ENCODE results near the gene DYNLT1. TPM values are rescaled to one million over a fixed set of nuclear protein-coding genes. Genes with fewer than 3 reads are reported as not detected.

DYNLT1 gene
- total and polyA plus RNA-seq, 2 of the 4 experiments (the other 2 are of a cell fraction) = 235 to 349 TPM

GRCh38 chr6:158668707-158669103 lies 24.2 kb upstream of the DYNLT1 start:
- Histone ChIP-seq H2BK15ac (ENCODE audit: low read depth, low read length) (no peak overlapping the region), H3K4me2 (ENCODE audit: low read depth, low read length) (no peak overlapping the region), H3K27me3 (ENCODE audit: control insufficient read depth, insufficient read depth, low read length) (no peaks in the 10 kb centered on the region), H3K9me3 (ENCODE audit: control insufficient read depth, insufficient read depth, low read length) (no peaks in the 10 kb centered on the region), H2AFZ (replicated peaks; ENCODE audit: low read length, poor library complexity) (no peak overlapping the region), H3K9ac (ENCODE audit: low read depth, low read length) (no peak overlapping the region), H3K4ac (ENCODE audit: low read depth, low read length) (no peak overlapping the region), H4K5ac (ENCODE audit: low read depth, low read length) (no peak overlapping the region), H3K36me3 (ENCODE audit: control insufficient read depth, insufficient read depth, low read length) (no peaks in the 10 kb centered on the region), H3K79me1 (ENCODE audit: low read depth in 1 of 2, low read length in 2 of 2) (no peaks in the 10 kb centered on the region), H2BK20ac (ENCODE audit: low read depth, low read length) (no peak overlapping the region), H2BK120ac (ENCODE audit: low read depth, low read length) (no peak overlapping the region), H3K9me1 (ENCODE audit: insufficient read depth, low read length) (no peaks in the 10 kb centered on the region), H2AK5ac (ENCODE audit: low read depth, low read length) (no peak overlapping the region), H4K91ac (ENCODE audit: insufficient read depth, low read depth, low read length) (0 out of 2 replicates have a peak overlapping the region, but pooled peaks have one; percentile 13), H3K4me1 (ENCODE audit: control insufficient read depth, insufficient read depth, low read length) (peaks cover 4% of the 10 kb centered on the region; the same call in 1 of the 2 replicates), H4K8ac (ENCODE audit: low read depth in 2 of 2, low read length in 2 of 2) (no peak overlapping the region), H4K20me1 (ENCODE audit: insufficient read depth, low read length) (no peaks in the 10 kb centered on the region), H3K56ac (ENCODE audit: extremely low read depth, insufficient read depth, low read length) (no peak overlapping the region), H3K18ac (ENCODE audit: low read depth, low read length) (no peak overlapping the region), H2BK5ac (ENCODE audit: low read depth, low read length, poor library complexity, severe bottlenecking) (no peak overlapping the region), H3K27ac (ENCODE audit: insufficient read depth, low read length) (no peak overlapping the region), H3K14ac (replicated peaks; ENCODE audit: low read depth, low read length) (no peak overlapping the region), H3K23ac (ENCODE audit: low read depth, low read length) (no peak overlapping the region), H2AK9ac (replicated peaks; ENCODE audit: low read depth, low read length, poor library complexity) (no peak overlapping the region), H3K4me3 (ENCODE audit: insufficient read depth, low read depth, low read length) (no peak overlapping the region)
- ChIA-PET CTCF (interaction anchor here (1.5 kb wide), 1 partner anchor 23 kb away, joined by 5 read pairs; no protein-coding TSS in a partner anchor), POLR2A (ENCODE audit: unreplicated experiment) (no interaction called here)
- WGBS, 2 experiments (ENCODE audit: extremely low coverage in 2 of 2, insufficient read length in 1 of 2) = 80% methylated on average over 4 of the region's 7 CpGs; no CpG with 5 or more reads in 1 of the 2 experiments
- ATAC-seq (ENCODE audit: low read depth) (no peak), DNase-seq (no peak)
- in situ Hi-C loops (cut with MboI; ENCODE audit: low sequenced_read_pairs) (no loop called here), intact Hi-C loops (cut with micrococcal nuclease) (no loop called here), dilution Hi-C loops (cut with HindIII; ENCODE audit: low sequenced_read_pairs, unreplicated experiment) (no loop called here)
- BruUV-seq (replicated peaks) = no TSS peak
- TF ChIP-seq NFE2L2 (IDR thresholded peaks at IDR 0.05; ENCODE audit: low read depth, low read length) (no peak), MAFK (IDR thresholded peaks at IDR 0.05; ENCODE audit: low read depth, low read length) (no peak), CEBPB (IDR thresholded peaks at IDR 0.05; ENCODE audit: low read depth, low read length) (no peak), SMC3 (IDR thresholded peaks at IDR 0.05; ENCODE audit: low read depth, low read length) (no peak), RAD21 (IDR thresholded peaks at IDR 0.05; ENCODE audit: low read length) (no peak), MXI1 (IDR thresholded peaks at IDR 0.05; ENCODE audit: borderline replicate concordance, low read depth, low read length) (no peak), CHD1 (IDR thresholded peaks at IDR 0.05; ENCODE audit: low read depth, low read length) (no peak), POLR2A (IDR thresholded peaks at IDR 0.05; ENCODE audit: low read depth, low read length) (no peak), RCOR1 (IDR thresholded peaks at IDR 0.05; ENCODE audit: insufficient replicate concordance, low read length) (no peak), MAZ (IDR thresholded peaks at IDR 0.05; ENCODE audit: borderline replicate concordance, low read depth, low read length) (no peak), RFX5 (IDR thresholded peaks at IDR 0.05; ENCODE audit: low read depth, low read length) (no peak), FOS (IDR thresholded peaks at IDR 0.05; ENCODE audit: low read depth, low read length) (no peak), USF2 (IDR thresholded peaks at IDR 0.05; ENCODE audit: low read depth, low read length) (no peak), BHLHE40 (IDR thresholded peaks at IDR 0.05; ENCODE audit: low read depth, low read length) (no peak)
- TF ChIP-seq, protein P1, sequence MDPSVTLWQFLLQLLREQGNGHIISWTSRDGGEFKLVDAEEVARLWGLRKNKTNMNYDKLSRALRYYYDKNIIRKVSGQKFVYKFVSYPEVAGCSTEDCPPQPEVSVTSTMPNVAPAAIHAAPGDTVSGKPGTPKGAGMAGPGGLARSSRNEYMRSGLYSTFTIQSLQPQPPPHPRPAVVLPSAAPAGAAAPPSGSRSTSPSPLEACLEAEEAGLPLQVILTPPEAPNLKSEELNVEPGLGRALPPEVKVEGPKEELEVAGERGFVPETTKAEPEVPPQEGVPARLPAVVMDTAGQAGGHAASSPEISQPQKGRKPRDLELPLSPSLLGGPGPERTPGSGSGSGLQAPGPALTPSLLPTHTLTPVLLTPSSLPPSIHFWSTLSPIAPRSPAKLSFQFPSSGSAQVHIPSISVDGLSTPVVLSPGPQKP (IDR thresholded peaks at IDR 0.05; ENCODE audit: borderline replicate concordance, low read depth, low read length) = no peak
- TF ChIP-seq, protein P2, sequence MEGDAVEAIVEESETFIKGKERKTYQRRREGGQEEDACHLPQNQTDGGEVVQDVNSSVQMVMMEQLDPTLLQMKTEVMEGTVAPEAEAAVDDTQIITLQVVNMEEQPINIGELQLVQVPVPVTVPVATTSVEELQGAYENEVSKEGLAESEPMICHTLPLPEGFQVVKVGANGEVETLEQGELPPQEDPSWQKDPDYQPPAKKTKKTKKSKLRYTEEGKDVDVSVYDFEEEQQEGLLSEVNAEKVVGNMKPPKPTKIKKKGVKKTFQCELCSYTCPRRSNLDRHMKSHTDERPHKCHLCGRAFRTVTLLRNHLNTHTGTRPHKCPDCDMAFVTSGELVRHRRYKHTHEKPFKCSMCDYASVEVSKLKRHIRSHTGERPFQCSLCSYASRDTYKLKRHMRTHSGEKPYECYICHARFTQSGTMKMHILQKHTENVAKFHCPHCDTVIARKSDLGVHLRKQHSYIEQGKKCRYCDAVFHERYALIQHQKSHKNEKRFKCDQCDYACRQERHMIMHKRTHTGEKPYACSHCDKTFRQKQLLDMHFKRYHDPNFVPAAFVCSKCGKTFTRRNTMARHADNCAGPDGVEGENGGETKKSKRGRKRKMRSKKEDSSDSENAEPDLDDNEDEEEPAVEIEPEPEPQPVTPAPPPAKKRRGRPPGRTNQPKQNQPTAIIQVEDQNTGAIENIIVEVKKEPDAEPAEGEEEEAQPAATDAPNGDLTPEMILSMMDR (conservative IDR thresholded peaks at IDR 0.05; ENCODE audit: low read depth, low read length) = no peak

Data from IMR-90 (cell line).